MM.1S (cell line): Measurements from ENCODE around the gene HADH.

Source experiments
- EZH2 ChIP-seq: fragments of 300-600 bp; sonication (generic); optimal IDR thresholded peaks from 2 replicates; pipeline ENCODE3; 2017; ENCODE audit warnings: low read depth, mild to moderate bottlenecking, antibody characterized with exemption, low read length, mixed read lengths
- TF ChIP-seq, protein P1 (sequence below): fragments of 300-600 bp; sonication (generic); IDR thresholded peaks from 2 replicates; pipeline ENCODE4 v1.5.1; 2016; ENCODE audit warnings: antibody characterized with exemption, low read length, mixed read lengths

DNA sequence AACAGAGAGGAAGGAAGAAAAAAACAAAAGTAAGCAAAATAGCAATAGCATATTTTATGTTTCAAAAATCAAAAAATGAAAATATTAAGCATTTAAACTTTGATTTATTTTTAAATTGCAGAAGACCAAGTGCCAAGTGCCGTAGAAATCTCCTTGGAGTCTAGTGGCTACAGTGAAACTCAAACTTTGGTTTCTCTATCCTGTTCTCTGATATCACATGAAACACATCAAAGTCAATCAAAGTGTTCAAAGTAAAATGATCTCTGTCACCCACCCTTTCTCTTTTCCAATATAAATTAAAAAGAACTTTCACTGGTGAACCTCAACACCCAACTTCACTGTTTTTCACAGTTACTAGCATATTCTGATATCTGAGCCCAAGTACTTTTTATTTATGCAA is 81.1 kb downstream of the HADH start:
- TF ChIP-seq, protein P1, sequence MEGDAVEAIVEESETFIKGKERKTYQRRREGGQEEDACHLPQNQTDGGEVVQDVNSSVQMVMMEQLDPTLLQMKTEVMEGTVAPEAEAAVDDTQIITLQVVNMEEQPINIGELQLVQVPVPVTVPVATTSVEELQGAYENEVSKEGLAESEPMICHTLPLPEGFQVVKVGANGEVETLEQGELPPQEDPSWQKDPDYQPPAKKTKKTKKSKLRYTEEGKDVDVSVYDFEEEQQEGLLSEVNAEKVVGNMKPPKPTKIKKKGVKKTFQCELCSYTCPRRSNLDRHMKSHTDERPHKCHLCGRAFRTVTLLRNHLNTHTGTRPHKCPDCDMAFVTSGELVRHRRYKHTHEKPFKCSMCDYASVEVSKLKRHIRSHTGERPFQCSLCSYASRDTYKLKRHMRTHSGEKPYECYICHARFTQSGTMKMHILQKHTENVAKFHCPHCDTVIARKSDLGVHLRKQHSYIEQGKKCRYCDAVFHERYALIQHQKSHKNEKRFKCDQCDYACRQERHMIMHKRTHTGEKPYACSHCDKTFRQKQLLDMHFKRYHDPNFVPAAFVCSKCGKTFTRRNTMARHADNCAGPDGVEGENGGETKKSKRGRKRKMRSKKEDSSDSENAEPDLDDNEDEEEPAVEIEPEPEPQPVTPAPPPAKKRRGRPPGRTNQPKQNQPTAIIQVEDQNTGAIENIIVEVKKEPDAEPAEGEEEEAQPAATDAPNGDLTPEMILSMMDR: no peak
- no peak for TF ChIP-seq EZH2
